Choroid plexus epithelial cell (primary cell): ENCODE data around the gene HOXB4.

ENCODE experiments used
- DNase-seq: peaks from one replicate; pipeline ENCODE4 v3.0.0-alpha.2; 2010; ENCODE audit warnings: low read depth
- H3K4me3 ChIP-seq: 2 replicates; pipeline ENCODE4 v1.5.1; 2011; ENCODE audit warnings: low read depth, mild to moderate bottlenecking, control low read depth, low read length, moderate library complexity
- TF ChIP-seq, protein P1 (sequence below): conservative IDR thresholded peaks from 2 replicates; pipeline ENCODE4 v1.5.1; 2011; ENCODE audit warnings: low read depth, mild to moderate bottlenecking, control low read depth, inconsistent platforms, low read length, moderate library complexity

HOXB4 gene

GRCh38 chr17:48603959-48604769 lies 26.0 kb upstream of the HOXB4 start:
- no peak for DNase-seq
- no peak overlapping the region for H3K4me3 ChIP-seq
- TF ChIP-seq, protein P1, sequence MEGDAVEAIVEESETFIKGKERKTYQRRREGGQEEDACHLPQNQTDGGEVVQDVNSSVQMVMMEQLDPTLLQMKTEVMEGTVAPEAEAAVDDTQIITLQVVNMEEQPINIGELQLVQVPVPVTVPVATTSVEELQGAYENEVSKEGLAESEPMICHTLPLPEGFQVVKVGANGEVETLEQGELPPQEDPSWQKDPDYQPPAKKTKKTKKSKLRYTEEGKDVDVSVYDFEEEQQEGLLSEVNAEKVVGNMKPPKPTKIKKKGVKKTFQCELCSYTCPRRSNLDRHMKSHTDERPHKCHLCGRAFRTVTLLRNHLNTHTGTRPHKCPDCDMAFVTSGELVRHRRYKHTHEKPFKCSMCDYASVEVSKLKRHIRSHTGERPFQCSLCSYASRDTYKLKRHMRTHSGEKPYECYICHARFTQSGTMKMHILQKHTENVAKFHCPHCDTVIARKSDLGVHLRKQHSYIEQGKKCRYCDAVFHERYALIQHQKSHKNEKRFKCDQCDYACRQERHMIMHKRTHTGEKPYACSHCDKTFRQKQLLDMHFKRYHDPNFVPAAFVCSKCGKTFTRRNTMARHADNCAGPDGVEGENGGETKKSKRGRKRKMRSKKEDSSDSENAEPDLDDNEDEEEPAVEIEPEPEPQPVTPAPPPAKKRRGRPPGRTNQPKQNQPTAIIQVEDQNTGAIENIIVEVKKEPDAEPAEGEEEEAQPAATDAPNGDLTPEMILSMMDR: no peak

DNA sequence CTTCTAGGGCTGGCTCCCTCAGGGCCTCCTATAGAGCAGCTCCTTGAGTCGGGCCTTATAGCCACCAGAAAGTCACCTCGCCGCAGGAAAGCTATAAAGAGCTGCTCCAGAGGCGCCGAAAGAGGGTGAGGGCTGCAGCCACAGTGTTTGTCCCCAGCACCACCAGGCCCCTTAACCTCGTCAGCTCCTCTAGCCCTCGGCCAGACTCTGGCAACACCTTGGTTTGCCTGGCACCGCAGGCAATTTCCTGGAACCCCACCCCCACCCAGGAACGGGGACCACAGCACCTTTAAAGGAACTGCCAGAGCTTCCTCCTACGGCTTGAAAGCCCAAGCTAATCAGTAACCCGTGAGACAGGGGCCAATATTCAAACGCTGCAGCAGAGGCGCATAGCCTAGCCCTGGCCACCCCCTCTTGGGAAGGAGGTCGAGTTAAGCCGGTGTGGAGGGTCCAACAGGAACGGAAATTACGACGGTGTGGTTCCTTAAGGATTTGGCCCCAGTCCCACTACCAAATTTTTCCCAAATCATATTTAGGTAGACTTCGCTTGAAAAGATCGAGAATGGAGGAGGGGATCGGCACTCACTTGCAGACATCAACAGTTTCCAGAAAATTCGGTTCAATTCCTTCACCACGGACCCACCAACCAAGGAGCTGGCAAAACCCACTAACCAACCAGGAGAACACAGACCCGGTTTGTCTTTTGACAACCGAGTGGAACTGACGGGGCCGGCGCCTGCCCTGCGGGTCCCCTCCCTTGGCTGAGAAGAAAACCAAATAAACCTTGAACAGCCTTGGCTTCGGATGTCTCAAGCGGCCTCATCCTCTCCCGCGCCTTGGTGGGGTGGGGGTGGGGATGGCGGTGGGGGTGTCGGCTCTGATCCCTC lies 23.6 kb upstream of the HOXB4 start:
- no peak overlapping the region for H3K4me3 ChIP-seq
- TF ChIP-seq, protein P1: no peak
- no peak for DNase-seq

DNA sequence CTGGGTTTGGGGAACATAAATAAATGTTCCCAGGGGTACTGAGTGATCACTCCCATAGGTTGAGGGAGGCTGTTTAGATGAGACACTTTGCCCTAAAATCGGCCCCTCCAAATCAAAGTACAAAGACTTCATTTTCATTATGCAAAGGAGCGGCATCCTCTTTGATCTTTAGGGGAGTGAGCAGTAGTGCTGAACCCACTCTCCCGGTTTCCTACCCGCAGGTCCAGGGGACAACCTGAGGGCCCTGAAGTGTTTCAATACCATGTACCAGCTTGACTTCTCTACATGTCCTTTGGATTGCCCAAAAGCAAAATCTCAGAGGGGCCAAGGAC lies 23.0 kb upstream of the HOXB4 start:
- TF ChIP-seq, protein P1: no peak

GRCh38 chr17:48600244-48601098 lies 22.3 kb upstream of the HOXB4 start:
- no peak for DNase-seq
- TF ChIP-seq, protein P1: no peak
- no peak overlapping the region for H3K4me3 ChIP-seq

More for the DNA sequence above, 23.0 kb upstream of the HOXB4 start:
- DNase-seq: no peak
- H3K4me3 ChIP-seq: no peak overlapping the region

- H3K4me3 ChIP-seq: no peak overlapping the region
- DNase-seq: no peak
- TF ChIP-seq, protein P1: no peak
Measured at GRCh38 chr17:48599354-48599753, 21.2 kb upstream of the HOXB4 start.

GRCh38 chr17:48598736-48599135 lies 20.6 kb upstream of the HOXB4 start:
- no peak overlapping the region for H3K4me3 ChIP-seq
- no peak for DNase-seq
- TF ChIP-seq, protein P1: no peak
